Liver (tissue), 3 donors: ENCODE measurements around the gene HMGN5.

Source experiments
- ATF3 ChIP-seq: IDR thresholded peaks from 2 replicates; pipeline ENCODE4 v1.6.1; 2016; ENCODE audit warnings: antibody characterized with exemption
- CTCF ChIP-seq: fragments of 150-350 bp; IDR thresholded peaks from 2 replicates; pipeline ENCODE4 v1.5.1; 2017; ENCODE audit warnings: improper control_type of control experiment, low read depth, low read length; ENCODE audit not compliant: missing input control
- GABPA ChIP-seq, 2 donors: IDR thresholded peaks in 1 of 2; conservative IDR thresholded peaks in 1 of 2; 2 replicates each; pipeline ENCODE4 v1.6.1; 2016; ENCODE audit warnings: antibody characterized with exemption in 2 of 2, mild to moderate bottlenecking in 1 of 2, moderate library complexity in 1 of 2
- HNF4A ChIP-seq, 2 donors: conservative IDR thresholded peaks; 2 replicates each; pipeline ENCODE4 v1.6.1; 2016; ENCODE audit warnings: antibody characterized with exemption in 2 of 2, mild to moderate bottlenecking in 2 of 2
- MAX ChIP-seq: IDR thresholded peaks from 2 replicates; pipeline ENCODE4 v1.6.1; 2016; ENCODE audit warnings: antibody characterized with exemption
- RAD21 ChIP-seq, 2 donors: IDR thresholded peaks; 2 replicates each; pipeline ENCODE4 v1.6.1; 2016; ENCODE audit warnings: antibody characterized with exemption in 2 of 2, mild to moderate bottlenecking in 2 of 2
- REST ChIP-seq: IDR thresholded peaks from 2 replicates; pipeline ENCODE4 v1.6.1; 2016; ENCODE audit warnings: antibody characterized with exemption, mild to moderate bottlenecking
- SP1 ChIP-seq: IDR thresholded peaks from 2 replicates; pipeline ENCODE4 v1.6.1; 2018; ENCODE audit warnings: antibody characterized with exemption, mild to moderate bottlenecking
- TAF1 ChIP-seq: conservative IDR thresholded peaks from 2 replicates; pipeline ENCODE4 v1.6.1; 2016; ENCODE audit warnings: antibody characterized with exemption, mild to moderate bottlenecking
- YY1 ChIP-seq: IDR thresholded peaks from 2 replicates; pipeline ENCODE4 v1.6.1; 2016; ENCODE audit warnings: antibody characterized with exemption, mild to moderate bottlenecking
- ZBTB33 ChIP-seq: IDR thresholded peaks from 2 replicates; pipeline ENCODE4 v1.6.1; 2016; ENCODE audit warnings: antibody characterized with exemption
- donor health status: healthy.
- donor health status: healthy.

GRCh38 chrX:81206476-81206875 lies 4.8 kb upstream of the HMGN5 start:
- TF ChIP-seq CTCF: no peak
- TF ChIP-seq ZBTB33: no peak
- TF ChIP-seq TAF1: no peak
- no peak for TF ChIP-seq SP1
- no peak for TF ChIP-seq MAX
- TF ChIP-seq ATF3: no peak
- no peak for TF ChIP-seq RAD21 (IDR thresholded peaks at IDR 0.05)
- no peak for TF ChIP-seq GABPA (IDR thresholded peaks at IDR 0.05 in 1 of 2, conservative IDR thresholded peaks at IDR 0.05 in 1 of 2)
- no peak for TF ChIP-seq REST
- TF ChIP-seq HNF4A (conservative IDR thresholded peaks at IDR 0.05): no peak
- TF ChIP-seq YY1: no peak
